Activated naive CD8-positive, alpha-beta T cell treated with anti-CD3 and anti-CD28 coated beads, Interleukin-2, amount 50 U/mL, for 16 hours (primary cell): Measurements from ENCODE around the gene TRIM40.
"Not testable (repeated sequence)": the region's sequence is repeated elsewhere in the genome, so short reads cannot be mapped to it uniquely, and the experiment has no call there.

Experiments used
- DNase-seq: peaks from one replicate; pipeline ENCODE4 v3.0.0-alpha.2; 2020; ENCODE audit warnings: low read depth, low spot score

The TRIM40 gene

DNA sequence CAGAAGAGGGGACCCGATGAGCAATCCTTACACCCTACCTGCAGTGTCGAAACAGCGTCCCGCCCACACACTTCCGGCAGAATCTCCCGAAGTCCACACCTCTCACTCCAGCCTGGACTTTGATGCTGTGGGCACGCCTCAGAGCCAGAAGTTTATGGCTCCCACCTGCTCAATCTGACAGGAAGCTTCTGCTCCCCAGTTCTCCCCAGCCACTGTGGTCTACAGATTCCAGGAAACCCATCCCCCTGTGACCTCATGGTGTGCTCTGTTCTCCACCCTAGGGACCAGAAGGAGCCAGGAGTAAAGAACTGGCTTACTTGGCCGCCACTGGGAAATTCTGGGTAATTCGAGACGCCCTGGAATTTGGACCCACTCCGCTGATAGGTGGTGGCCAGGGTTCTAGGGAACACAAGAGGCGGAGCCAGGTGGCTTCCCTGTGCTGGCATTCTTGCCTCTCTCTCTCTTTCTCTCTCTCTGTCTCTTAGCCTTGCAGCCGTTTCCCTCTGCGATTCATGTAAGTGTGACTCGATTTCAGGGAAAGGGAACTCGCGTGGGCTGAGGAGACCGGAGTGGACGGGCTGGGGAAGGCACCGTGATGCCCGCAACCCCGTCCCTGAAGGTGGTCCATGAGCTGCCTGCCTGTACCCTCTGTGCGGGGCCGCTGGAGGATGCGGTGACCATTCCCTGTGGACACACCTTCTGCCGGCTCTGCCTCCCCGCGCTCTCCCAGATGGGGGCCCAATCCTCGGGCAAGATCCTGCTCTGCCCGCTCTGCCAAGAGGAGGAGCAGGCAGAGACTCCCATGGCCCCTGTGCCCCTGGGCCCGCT, 27.4 kb downstream of the TRIM40 start, which contains the start of gene TRIM15:
Gene TRIM15 (plus strand): TSS at position 457 of the 828 bp plus-strand sequence. CDS start 139 bp downstream, at position 596.
- no peak for DNase-seq

DNA sequence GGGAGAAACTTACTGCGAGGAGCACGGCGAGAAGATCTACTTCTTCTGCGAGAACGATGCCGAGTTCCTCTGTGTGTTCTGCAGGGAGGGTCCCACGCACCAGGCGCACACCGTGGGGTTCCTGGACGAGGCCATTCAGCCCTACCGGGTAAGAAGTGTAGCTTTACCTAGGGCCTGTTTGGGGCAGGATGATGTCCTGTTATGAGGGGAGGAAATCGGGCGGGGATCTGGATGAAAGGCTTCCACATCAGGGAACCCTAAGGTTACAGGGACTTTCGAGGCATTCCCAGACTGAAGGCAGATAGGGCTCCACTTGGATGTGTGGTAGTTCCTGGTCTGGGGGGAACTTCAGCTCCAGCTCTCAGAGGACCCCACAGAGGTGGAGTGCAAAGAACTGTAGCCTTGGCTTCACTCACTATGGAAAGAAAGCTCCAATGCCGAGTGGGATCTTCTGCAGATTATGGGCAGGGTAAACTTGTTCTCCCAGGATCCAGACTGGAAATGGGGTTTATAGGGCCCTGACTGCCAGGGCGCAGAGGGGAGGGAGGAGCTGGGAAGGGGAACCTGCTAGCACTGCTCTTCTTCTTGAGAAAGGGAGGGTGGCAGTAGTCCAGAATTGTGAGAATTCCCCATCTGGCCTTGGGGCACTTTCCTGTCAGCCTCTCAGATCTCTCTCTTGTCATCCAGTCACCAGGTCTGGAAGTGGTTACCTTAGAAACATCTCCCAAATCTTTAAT, 28.1 kb downstream of the TRIM40 start:
- no peak for DNase-seq

DNA sequence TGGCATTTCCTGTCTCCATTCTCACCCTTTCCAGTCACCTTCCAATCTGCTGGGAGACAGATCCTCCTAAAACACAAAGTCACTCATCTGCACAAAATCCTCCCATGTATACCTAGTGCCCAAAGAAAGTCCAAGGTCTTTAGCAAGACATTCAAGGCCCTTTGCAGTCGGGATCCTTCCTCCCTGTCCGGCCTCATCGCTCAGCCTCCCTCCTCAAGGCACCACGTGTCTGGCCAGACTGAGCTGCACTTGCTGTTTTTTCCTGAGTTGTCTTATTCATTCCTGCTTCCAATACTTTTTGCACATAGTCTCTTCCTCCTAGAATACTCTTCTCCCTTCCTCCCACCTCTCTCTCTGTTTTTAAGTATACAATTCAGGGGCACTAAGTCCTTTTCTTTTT, 28.8 kb downstream of the TRIM40 start:
- no peak for DNase-seq

DNA sequence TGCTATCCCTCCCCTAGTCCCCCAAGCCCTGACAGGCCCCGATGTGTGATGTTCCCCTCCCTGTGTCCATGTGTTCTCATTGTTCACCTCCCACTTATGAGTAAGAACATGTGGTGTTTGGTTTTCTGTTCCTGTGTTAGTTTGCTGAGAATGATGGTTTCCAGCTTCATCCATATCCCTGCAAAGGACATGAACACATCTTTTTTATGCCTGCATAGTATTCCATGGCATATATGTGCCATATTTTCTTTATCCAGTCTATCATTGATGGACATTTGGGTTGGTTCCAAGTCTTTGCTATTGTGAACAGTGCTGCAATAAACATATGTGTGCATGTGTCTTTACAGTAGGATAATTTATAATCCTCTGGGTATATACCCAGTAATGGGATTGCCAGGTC, 29.3 kb downstream of the TRIM40 start:
- DNase-seq: not testable (repeated sequence)

DNA sequence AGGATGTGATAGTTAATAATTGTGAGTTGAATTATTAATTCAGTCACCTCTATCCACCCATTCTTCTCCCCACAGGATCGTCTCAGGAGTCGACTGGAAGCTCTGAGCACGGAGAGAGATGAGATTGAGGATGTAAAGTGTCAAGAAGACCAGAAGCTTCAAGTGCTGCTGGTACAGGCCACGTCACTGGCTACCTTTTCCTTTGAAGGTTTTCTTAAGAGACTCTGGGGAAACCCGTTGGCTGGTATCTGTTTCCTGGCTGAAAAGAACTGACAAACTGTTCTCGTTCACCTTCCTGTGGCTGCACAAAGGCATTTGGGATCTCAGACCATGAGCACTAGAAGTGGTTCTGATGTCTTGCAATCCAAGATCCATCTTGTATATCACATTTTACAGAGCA, 31.2 kb downstream of the TRIM40 start:
- no peak for DNase-seq

DNA sequence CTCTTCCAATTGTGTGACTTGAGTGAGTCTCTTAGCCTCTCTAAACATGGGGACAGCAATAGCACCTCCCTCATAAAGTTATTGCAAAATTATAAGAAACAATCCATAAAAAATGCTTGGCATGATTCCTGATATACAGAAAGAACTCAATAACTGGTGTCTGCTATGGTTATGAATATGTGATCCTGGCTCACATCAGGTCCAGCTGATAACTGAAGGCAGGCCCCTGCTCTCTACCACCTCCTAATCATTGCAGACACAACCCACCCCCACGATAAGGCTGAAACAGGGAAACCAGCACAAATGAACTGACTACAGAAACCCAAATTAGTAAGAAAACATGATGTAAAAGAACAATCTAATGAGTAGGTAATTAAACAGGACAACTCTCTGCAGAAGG, 32.8 kb downstream of the TRIM40 start:
- no peak for DNase-seq

DNA sequence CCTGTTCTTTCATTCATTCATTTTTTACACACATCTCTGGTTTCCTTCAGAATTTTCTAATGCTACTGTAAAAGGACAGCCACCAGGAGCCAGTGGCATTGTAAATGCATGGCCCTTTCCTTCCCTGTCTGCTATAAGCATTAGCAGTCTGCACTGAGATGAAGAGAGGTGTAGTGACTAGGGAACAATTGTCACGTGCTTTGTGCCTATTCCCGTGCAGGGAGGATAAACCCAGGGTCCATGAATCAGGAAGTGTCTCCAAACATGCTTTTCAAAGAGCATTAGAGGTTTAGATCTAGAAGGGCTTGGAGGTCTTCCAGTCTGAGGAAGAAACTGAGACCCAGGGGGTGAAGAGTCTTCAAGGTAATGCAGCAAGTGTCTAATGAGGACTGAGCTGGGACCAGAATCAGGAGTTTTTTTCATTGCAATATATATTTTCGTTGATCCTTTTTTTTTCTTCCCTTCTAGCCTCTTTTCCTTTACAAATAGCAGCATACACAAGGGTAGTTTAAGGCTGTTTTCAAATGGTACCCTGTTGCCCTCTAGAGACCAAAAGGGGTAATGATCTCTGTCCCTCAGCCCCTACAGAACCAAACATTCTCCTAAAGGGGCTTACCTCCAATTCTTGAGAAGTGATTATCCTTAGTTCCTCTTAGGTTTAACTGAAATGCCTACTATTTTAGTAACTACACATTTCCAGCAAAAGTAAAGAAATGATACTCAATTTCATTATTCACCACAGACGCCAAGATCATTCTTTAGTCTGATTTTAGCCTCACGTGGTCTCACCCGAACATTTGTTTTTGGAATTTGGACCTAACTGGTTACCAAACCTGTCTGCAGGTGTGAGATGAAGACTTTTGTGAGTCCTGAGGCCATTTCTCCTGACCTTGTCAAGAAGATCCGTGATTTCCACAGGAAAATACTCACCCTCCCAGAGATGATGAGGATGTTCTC, 34.0 kb downstream of the TRIM40 start:
- DNase-seq: no peak

DNA sequence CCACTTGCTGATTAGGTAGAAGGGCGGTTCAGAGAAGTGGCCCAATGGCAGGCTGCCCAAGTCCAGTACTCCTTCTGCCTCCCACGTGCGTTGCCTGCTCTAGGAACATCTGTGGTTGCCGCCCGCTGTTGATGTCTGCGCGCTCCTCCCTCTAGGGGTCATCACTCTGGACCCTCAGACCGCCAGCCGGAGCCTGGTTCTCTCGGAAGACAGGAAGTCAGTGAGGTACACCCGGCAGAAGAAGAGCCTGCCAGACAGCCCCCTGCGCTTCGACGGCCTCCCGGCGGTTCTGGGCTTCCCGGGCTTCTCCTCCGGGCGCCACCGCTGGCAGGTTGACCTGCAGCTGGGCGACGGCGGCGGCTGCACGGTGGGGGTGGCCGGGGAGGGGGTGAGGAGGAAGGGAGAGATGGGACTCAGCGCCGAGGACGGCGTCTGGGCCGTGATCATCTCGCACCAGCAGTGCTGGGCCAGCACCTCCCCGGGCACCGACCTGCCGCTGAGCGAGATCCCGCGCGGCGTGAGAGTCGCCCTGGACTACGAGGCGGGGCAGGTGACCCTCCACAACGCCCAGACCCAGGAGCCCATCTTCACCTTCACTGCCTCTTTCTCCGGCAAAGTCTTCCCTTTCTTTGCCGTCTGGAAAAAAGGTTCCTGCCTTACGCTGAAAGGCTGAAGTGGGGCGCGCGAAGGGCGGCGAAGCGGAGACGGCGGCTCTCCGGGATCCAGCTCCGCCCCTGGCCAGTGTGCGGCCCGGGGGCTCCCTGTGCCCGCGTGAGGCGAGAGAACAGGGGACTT, 35.9 kb downstream of the TRIM40 start:
- no peak for DNase-seq

DNA sequence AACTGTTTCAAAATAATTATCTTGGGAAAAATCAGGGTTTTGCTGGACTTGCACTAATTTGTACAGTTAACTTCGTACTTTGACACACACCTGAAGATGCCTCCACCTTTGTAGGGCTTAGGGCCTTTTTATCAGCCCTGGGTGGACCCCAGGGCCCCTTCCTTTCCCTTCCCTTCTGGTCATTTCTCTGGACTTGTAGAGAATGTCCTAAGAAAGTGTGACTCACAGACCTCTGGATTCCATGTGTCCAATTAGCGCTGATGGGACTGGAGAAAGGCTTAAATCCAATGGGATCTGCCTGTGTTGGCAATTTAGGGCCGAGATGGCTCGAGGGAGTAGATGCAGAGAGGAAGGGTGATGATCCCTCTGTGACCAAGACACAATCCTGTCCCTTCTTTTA, 36.7 kb downstream of the TRIM40 start:
- DNase-seq: no peak

DNA sequence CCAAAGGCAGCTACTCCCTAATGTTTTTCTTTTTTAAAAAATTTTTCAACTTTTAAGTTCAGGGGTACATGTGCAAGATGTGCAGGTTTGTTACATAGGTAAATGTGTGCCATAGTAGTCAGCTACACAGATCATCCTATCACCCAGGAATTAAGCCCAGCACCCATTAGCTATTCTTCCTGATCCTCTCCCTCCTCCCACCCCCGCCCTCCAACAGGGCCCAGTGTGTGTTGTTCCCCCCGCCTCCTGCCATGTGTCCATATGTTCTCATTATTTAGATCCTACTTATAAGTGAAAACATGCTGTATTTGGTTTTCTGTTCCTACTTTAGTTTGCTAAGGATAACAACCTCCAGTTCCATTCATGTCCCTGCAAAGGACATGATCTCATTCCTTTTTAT, 39.8 kb downstream of the TRIM40 start:
- no peak for DNase-seq

DNA sequence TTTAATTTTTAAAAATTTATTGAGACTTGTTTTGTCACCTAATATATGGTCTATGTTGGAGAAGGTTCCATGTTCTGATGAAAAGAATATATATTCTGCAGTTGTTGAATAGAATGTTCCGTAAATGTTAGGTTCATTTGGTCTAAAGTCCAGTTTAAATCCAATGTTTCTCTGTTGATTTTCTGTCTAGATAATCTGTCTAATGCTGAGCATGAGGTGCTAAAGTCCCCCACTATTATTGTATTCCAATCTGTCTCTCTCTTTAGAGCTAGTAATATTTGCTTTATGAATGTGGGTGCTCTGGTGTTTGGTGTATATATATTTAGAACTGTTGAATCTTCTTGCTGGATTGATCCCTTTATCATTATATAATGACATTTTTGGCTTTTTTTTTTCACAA, 42.9 kb downstream of the TRIM40 start:
- DNase-seq: no peak

DNA sequence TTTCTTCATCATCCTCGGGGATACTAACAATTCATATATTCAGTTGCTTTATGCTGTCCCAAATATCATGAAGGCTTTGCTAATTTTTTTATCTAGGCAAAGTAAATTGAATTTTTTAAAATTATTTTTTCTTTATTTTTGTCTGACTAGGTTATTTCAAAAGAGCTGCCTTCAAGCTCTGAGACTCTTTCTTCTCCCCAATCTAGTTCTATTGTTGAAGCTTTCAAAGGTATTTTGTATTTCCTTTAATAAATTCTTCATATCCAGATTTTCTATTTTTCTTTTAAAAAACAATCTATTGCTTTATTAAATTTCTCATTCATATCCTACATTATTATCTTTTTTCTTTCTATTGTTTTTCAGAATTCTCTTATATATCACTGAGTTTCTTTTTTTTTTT, 44.2 kb downstream of the TRIM40 start:
- no peak for DNase-seq

DNA sequence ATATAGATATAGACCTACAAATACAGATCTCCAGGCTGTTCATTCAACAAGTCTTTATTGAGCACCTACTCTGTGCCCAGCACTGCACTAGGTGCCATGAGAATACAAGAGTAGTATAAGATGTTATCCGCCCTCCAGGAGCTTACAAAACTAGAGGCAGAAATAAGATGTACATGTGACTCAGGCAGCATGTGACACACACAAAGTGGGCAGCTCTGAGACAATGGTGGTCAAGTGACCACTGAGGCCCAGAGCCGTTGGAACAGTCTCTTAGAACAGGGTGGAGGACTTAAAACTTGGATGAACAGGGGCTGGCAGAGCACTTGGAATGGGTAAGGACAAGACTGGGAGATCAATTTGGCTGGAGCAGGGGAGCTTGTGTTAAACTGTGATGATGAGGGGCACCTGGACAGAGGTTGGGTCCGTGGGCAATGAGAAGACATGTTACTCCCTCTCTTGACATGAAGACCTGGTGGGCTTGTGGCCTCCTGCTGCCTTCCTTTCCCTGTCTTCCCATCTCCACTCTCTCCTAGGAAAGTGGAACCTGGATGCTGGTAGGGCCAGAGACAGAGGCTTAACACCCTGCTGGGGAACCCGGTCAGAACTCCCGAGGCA, 48.6 kb downstream of the TRIM40 start:
- DNase-seq: no peak

DNA sequence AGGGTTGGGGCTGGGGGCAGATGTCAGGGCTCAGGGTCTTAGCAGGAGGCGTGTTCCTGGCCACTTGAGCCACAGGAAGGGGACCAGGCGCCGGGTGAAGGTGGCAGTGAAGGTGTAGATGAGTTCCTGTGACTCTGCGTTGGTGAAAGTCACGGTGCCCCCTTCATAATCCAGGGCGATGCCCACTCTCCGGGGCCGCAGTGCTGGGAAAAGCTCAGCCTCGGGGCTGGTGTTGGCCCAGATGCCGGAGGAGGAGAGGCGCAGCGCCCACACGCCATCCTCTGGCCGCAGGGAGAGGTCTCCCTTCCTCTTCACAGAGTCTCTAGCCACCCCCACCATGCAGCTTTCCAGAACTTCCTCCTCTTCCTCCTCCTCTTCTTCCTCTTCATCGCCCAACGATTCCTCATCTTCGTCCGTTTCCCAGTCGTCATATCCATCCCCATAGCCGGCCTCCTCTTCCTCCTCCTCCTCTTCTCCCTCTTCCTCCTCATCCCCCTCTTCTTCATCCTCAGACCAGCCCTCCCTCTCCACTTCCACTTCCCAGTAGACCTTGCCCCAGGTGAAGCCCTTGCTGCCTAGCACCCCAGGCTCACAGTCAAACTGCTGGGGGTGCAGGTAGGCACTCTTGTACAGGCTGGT, 50.0 kb downstream of the TRIM40 start:
- no peak for DNase-seq

DNA sequence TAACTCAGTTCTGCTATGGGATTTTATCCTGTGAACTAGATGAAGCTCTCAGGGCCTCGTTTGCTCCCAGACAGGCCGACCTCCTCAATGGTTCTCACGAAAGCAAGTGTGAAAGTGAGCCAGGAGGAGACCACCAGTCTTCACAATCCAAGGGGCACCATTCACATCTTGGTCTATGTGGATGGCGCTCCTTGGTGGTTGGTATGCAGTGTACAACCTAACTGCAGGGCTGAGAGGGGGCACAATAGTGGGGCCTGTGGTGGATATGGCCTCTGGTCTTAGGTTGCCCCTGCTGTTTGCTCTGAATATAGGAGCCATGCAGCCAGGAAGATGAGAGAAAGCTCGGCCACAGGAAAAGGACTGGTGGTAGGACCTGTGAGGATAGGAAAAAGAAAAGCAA, 52.6 kb downstream of the TRIM40 start:
- DNase-seq: no peak

DNA sequence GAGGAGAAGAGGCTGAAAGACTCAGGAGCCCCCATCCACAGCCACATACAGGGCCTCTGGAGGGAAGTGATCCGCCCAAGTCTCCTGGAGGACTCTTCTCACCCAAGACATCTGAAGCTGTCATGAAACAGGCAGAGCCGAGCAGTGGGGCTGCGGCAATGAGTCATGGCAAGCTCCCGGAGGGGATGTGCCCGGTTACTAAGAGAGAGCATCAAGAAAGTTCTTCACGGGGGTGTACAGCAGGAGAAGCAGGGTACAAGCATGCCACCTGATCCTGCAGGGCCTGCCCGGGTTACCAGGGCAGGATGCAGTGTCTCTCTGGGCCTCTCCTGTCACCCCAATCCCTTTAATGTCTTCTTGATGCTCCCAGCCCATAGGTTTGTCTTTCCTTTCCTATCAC, 56.1 kb downstream of the TRIM40 start:
- DNase-seq: no peak

DNA sequence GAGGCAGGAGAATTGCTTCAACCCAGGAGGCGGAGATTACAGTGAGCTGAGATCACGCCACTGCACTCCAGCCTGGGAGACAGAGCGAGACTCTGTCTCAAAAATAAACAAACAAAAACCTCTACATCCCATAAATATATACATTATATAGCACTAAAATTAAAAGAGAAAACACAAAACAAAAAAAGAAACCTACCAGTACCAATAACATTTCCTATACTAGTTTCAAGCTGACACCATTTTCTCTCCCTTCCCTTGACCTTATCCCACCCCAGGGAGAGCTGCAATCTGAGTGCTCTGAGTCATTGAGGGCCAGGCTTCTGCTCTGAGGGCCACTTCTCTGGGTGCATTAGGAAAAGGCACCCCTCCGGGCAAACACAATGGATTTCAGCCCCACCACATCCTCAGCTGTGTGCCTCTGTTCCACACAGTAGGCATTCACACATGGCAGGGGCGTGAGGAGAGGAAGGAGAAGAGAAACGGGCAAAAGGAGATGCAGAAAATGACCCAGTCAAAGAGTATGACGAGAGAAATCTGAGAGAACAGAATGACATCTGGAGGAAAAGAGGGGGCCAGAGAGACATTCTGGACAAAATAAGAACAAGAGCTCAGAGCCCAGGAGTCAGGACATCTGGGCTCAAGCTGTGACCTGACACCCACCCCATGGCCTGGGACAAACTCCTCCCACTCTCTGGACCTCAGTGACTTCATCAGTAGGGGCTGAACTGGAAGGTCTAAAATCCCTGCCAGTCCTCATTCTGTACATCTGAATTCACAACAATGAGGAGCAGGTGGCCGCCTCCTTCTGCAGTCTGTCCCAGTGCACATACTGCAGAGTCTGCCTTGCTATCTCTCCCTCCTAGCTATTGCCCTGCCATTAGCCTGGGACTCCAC, 59.1 kb downstream of the TRIM40 start:
- no peak for DNase-seq

DNA sequence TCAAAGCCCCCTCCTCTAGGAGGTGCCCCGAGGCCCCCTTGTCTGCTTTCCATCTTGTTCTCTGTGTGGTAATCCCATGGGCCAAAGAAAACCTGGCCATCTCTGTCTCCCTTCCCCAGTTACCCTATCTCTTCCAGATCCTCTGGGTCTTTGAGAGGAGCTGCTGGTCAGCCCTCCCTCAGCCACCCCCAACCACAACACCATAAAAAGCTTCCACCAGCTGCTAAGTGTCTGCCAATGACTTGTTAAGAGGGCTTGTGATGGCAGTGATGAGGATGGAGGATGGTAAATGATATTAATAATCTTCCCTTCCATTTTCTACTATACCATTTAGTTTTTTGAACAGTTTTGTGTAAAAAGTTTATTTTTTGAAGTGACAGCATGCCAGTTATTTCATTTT, 60.0 kb downstream of the TRIM40 start:
- no peak for DNase-seq

DNA sequence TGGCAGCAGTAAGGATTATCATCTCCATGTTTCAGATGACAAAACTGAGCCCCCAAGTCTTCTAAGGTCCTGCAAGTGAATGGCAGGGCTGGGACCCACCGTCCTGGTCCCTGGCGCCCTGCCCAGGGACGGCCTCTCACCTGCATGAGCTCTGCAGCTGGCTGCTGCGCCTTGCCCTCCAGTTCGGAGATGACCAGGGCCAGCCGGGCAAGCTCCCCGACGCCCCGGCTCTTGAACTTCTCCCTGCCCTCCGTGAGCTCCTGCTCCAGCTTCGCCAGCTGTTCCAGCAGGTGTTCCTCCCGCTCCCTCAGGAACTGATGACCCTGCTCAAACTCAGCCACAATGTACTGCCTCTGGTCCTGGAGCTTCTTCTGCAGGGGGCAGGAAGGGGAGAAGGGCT, 60.4 kb downstream of the TRIM40 start:
- no peak for DNase-seq
